ENCODE measurements around the gene SCGB1D2.

SCGB1D2 gene

GRCh38 chr11:62273789-62274275, 31.8 kb downstream of the SCGB1D2 start:
- no peaks in the 10 kb centered on the region for H3K27me3 ChIP-seq (replicated peaks; ENCODE audit: control insufficient read depth, insufficient read depth, low read length, poor library complexity, severe bottlenecking)
- no peaks in the 10 kb centered on the region for H3K9me3 ChIP-seq (ENCODE audit: control insufficient read depth, low read length)
- H3K27ac ChIP-seq (ENCODE audit: insufficient read depth, low read length, poor library complexity, severe bottlenecking), result no peak overlapping the region
- no peaks in the 10 kb centered on the region for H3K36me3 ChIP-seq (ENCODE audit: control insufficient read depth, insufficient read depth, low read length)
- H3K4me1 ChIP-seq (ENCODE audit: control insufficient read depth, insufficient read depth, low read length, poor library complexity, severe bottlenecking), result no peaks in the 10 kb centered on the region
- DNase-seq, result no peak
- no peak overlapping the region for H3K4me3 ChIP-seq (ENCODE audit: insufficient read depth, low read depth, low read length, poor library complexity, severe bottlenecking)

- no peaks in the 10 kb centered on the region for H3K36me3 ChIP-seq (ENCODE audit: control insufficient read depth, insufficient read depth, low read length)
- no peak overlapping the region for H3K4me3 ChIP-seq (ENCODE audit: insufficient read depth, low read depth, low read length, poor library complexity, severe bottlenecking)
- no peaks in the 10 kb centered on the region for H3K27me3 ChIP-seq (replicated peaks; ENCODE audit: control insufficient read depth, insufficient read depth, low read length, poor library complexity, severe bottlenecking)
- no peaks in the 10 kb centered on the region for H3K4me1 ChIP-seq (ENCODE audit: control insufficient read depth, insufficient read depth, low read length, poor library complexity, severe bottlenecking)
- no peak for DNase-seq
- no peaks in the 10 kb centered on the region for H3K9me3 ChIP-seq (ENCODE audit: control insufficient read depth, low read length)
- H3K27ac ChIP-seq (ENCODE audit: insufficient read depth, low read length, poor library complexity, severe bottlenecking), result no peak overlapping the region
These were observed 38.4 kb downstream of the SCGB1D2 start for GRCh38 chr11:62280452-62280851.
